Vagina (tissue), 2 donors: ENCODE measurements around the gene FOCAD.

Experiments used
- CTCF ChIP-seq, 3 experiments: fragments of 450-650 bp in 2 of 3; fragments of 200-600 bp in 1 of 3; sonication (generic) in 1 of 3; IDR thresholded peaks; one replicate each; pipeline ENCODE4 v1.5.1; 2017 to 2019; ENCODE audit warnings: antibody characterized with exemption in 3 of 3, mild to moderate bottlenecking in 2 of 3, moderate library complexity in 2 of 3
- POLR2A ChIP-seq, 2 donors: fragments of 450-650 bp; IDR thresholded peaks; one replicate each; pipeline ENCODE4 v1.6.1; 2017; ENCODE audit warnings: antibody characterized with exemption in 2 of 2, mild to moderate bottlenecking in 2 of 2, moderate library complexity in 2 of 2
- POLR2AphosphoS5 ChIP-seq, 2 donors: sonication (generic); formaldehyde crosslinking; IDR thresholded peaks; one replicate each; pipeline ENCODE4 v1.9.0; 2017; ENCODE audit warnings: antibody characterized with exemption in 2 of 2, mild to moderate bottlenecking in 2 of 2, low read depth in 1 of 2; ENCODE audit not compliant: insufficient read depth in 1 of 2

DNA sequence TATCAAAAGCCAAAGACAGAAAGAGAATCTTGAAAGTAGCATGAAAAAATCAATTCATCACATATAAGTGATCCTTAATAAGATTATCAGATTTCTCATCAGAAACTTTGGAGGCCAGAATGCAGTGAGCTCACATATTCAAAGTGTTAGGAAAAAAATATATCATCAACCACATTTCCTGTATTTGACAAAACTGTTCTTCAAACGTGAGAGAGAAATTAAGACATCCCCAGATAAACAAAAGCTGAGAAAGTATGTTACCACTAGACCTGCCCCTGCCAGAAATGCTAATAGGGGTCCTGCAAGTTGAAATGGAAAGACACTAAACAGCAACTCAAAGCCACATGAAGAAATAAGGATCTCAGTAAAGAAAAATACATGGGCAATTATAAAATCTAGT lies 317.5 kb downstream of the FOCAD start:
- no peak for TF ChIP-seq CTCF (IDR thresholded peaks at IDR 0.05)
- no peak for TF ChIP-seq POLR2AphosphoS5 (IDR thresholded peaks at IDR 0.05; ENCODE audit: insufficient read depth in 1 of 2, low read depth in 1 of 2)
- TF ChIP-seq POLR2A (IDR thresholded peaks at IDR 0.05), result no peak
